ENCODE results near the gene MRPL24. TPM values are rescaled to one million over a fixed set of nuclear protein-coding genes. Genes with fewer than 3 reads are reported as not detected.
A peak's percentile ranks its signal among the peaks of the same experiment; 100 is the strongest.

MRPL24 gene
- total RNA-seq, 1 experiment from 2014 or later, result 102 TPM

- H2AFZ ChIP-seq (ENCODE audit: low read length), result no peak overlapping the region
- H3K4me3 ChIP-seq (ENCODE audit: low read length), result no peak overlapping the region
- H3K9me2 ChIP-seq (replicated peaks; ENCODE audit: insufficient read depth, low read length), result no peaks in the 10 kb centered on the region
- H3K4me2 ChIP-seq (ENCODE audit: low read depth, low read length, poor library complexity, severe bottlenecking), result no peak overlapping the region
- H4K20me1 ChIP-seq (ENCODE audit: insufficient read depth, low read depth, low read length), result peaks cover 17% of the 10 kb centered on the region; the same call in 1 of the 2 replicates
- no peak overlapping the region for H3K9ac ChIP-seq (ENCODE audit: low read length)
- no peak for DNase-seq
- no peak overlapping the region for H3K27ac ChIP-seq (ENCODE audit: low read length)
- H3K27me3 ChIP-seq (ENCODE audit: low read length), result no peaks in the 10 kb centered on the region
- H3K4me1 ChIP-seq (ENCODE audit: low read length), result no peaks in the 10 kb centered on the region; the same call in 1 of the 2 replicates
- peaks cover 23% of the 10 kb centered on the region; the same call in 1 of the 2 replicates for H3K36me3 ChIP-seq (ENCODE audit: insufficient read depth, low read length)
- no peaks in the 10 kb centered on the region for H3K9me3 ChIP-seq (ENCODE audit: low read length)
- H3K79me2 ChIP-seq (ENCODE audit: low read length), result peaks cover 86% of the 10 kb centered on the region
Measured at GRCh38 chr1:156776942-156777341, 36.1 kb upstream of the MRPL24 start.

- Histone ChIP-seq H3K4me1 (ENCODE audit: low read length) (peaks cover 5% of the 10 kb centered on the region; the same call in 1 of the 2 replicates), H3K79me2 (ENCODE audit: low read length) (peaks cover 85% of the 10 kb centered on the region), H3K4me3 (ENCODE audit: low read length) (no peak overlapping the region), H3K27ac (ENCODE audit: low read length) (no peak overlapping the region), H3K36me3 (ENCODE audit: insufficient read depth, low read length) (peaks cover 17% of the 10 kb centered on the region; the same call in 1 of the 2 replicates), H3K4me2 (ENCODE audit: low read depth, low read length, poor library complexity, severe bottlenecking) (no peak overlapping the region), H3K9me2 (replicated peaks; ENCODE audit: insufficient read depth, low read length) (no peaks in the 10 kb centered on the region), H4K20me1 (ENCODE audit: insufficient read depth, low read depth, low read length) (peaks cover 14% of the 10 kb centered on the region; the same call in 1 of the 2 replicates), H3K9me3 (ENCODE audit: low read length) (no peaks in the 10 kb centered on the region), H3K9ac (ENCODE audit: low read length) (no peak overlapping the region), H2AFZ (ENCODE audit: low read length) (no peak overlapping the region), H3K27me3 (ENCODE audit: low read length) (no peaks in the 10 kb centered on the region)
- DNase-seq, result no peak
Measured at GRCh38 chr1:156775799-156776198, 34.9 kb upstream of the MRPL24 start.

GRCh38 chr1:156773607-156774006, 32.7 kb upstream of the MRPL24 start:
- H3K9ac ChIP-seq (ENCODE audit: low read length), result no peak overlapping the region
- H3K27ac ChIP-seq (ENCODE audit: low read length), result no peak overlapping the region
- peaks cover 94% of the 10 kb centered on the region for H3K79me2 ChIP-seq (ENCODE audit: low read length)
- H4K20me1 ChIP-seq (ENCODE audit: insufficient read depth, low read depth, low read length), result peaks cover 15% of the 10 kb centered on the region; the same call in 1 of the 2 replicates
- no peaks in the 10 kb centered on the region for H3K9me3 ChIP-seq (ENCODE audit: low read length)
- H3K36me3 ChIP-seq (ENCODE audit: insufficient read depth, low read length), result peaks cover 21% of the 10 kb centered on the region; the same call in 1 of the 2 replicates
- no peak overlapping the region for H3K4me2 ChIP-seq (ENCODE audit: low read depth, low read length, poor library complexity, severe bottlenecking)
- H3K27me3 ChIP-seq (ENCODE audit: low read length), result no peaks in the 10 kb centered on the region
- no peak for DNase-seq
- H3K9me2 ChIP-seq (replicated peaks; ENCODE audit: insufficient read depth, low read length), result no peaks in the 10 kb centered on the region
- H3K4me3 ChIP-seq (ENCODE audit: low read length), result no peak overlapping the region
- H2AFZ ChIP-seq (ENCODE audit: low read length), result no peak overlapping the region
- peaks cover 20% of the 10 kb centered on the region for H3K4me1 ChIP-seq (ENCODE audit: low read length)

- peaks cover 20% of the 10 kb centered on the region; the same call in 1 of the 2 replicates for H4K20me1 ChIP-seq (ENCODE audit: insufficient read depth, low read depth, low read length)
- peaks cover 17% of the 10 kb centered on the region; the same call in 1 of the 2 replicates for H3K36me3 ChIP-seq (ENCODE audit: insufficient read depth, low read length)
- no peaks in the 10 kb centered on the region for H3K9me3 ChIP-seq (ENCODE audit: low read length)
- H3K9me2 ChIP-seq (replicated peaks; ENCODE audit: insufficient read depth, low read length), result no peaks in the 10 kb centered on the region
- H3K4me3 ChIP-seq (ENCODE audit: low read length), result no peak overlapping the region
- no peak for DNase-seq
- no peak overlapping the region for H2AFZ ChIP-seq (ENCODE audit: low read length)
- H3K4me1 ChIP-seq (ENCODE audit: low read length), result peaks cover 22% of the 10 kb centered on the region
- no peak overlapping the region for H3K4me2 ChIP-seq (ENCODE audit: low read depth, low read length, poor library complexity, severe bottlenecking)
- H3K27ac ChIP-seq (ENCODE audit: low read length), result no peak overlapping the region
- no peaks in the 10 kb centered on the region for H3K27me3 ChIP-seq (ENCODE audit: low read length)
- H3K9ac ChIP-seq (ENCODE audit: low read length), result no peak overlapping the region
- H3K79me2 ChIP-seq (ENCODE audit: low read length), result peaks cover 94% of the 10 kb centered on the region
Measured at GRCh38 chr1:156772728-156773497, 32.0 kb upstream of the MRPL24 start.

- H3K4me3 ChIP-seq (ENCODE audit: low read length), result no peak overlapping the region
- H2AFZ ChIP-seq (ENCODE audit: low read length), result no peak overlapping the region
- H3K36me3 ChIP-seq (ENCODE audit: insufficient read depth, low read length), result peaks cover 17% of the 10 kb centered on the region; the same call in 1 of the 2 replicates
- H3K4me2 ChIP-seq (ENCODE audit: low read depth, low read length, poor library complexity, severe bottlenecking), result no peak overlapping the region
- no peaks in the 10 kb centered on the region for H3K9me3 ChIP-seq (ENCODE audit: low read length)
- no peak for DNase-seq
- H3K27ac ChIP-seq (ENCODE audit: low read length), result no peak overlapping the region
- peaks cover 20% of the 10 kb centered on the region; the same call in 1 of the 2 replicates for H4K20me1 ChIP-seq (ENCODE audit: insufficient read depth, low read depth, low read length)
- H3K9me2 ChIP-seq (replicated peaks; ENCODE audit: insufficient read depth, low read length), result no peaks in the 10 kb centered on the region
- H3K27me3 ChIP-seq (ENCODE audit: low read length), result no peaks in the 10 kb centered on the region
- H3K79me2 ChIP-seq (ENCODE audit: low read length), result peaks cover 93% of the 10 kb centered on the region
- peaks cover 22% of the 10 kb centered on the region for H3K4me1 ChIP-seq (ENCODE audit: low read length)
- no peak overlapping the region for H3K9ac ChIP-seq (ENCODE audit: low read length)
Measured at GRCh38 chr1:156772222-156772621, 31.3 kb upstream of the MRPL24 start.

GRCh38 chr1:156768610-156769295, 27.9 kb upstream of the MRPL24 start:
- DNase-seq, result no peak
- Histone ChIP-seq H3K79me2 (ENCODE audit: low read length) (peaks cover 77% of the 10 kb centered on the region), H3K4me3 (ENCODE audit: low read length) (peak overlapping the region; percentile 92), H3K27me3 (ENCODE audit: low read length) (no peaks in the 10 kb centered on the region), H3K9ac (ENCODE audit: low read length) (peak overlapping the region; percentile 96), H3K4me1 (ENCODE audit: low read length) (peaks cover 30% of the 10 kb centered on the region), H3K9me2 (replicated peaks; ENCODE audit: insufficient read depth, low read length) (no peaks in the 10 kb centered on the region), H3K27ac (ENCODE audit: low read length) (peak overlapping the region; percentile 67; the same call in 1 of the 2 replicates), H3K36me3 (ENCODE audit: insufficient read depth, low read length) (peaks cover 17% of the 10 kb centered on the region; the same call in 1 of the 2 replicates), H4K20me1 (ENCODE audit: insufficient read depth, low read depth, low read length) (peaks cover 11% of the 10 kb centered on the region; the same call in 1 of the 2 replicates), H3K9me3 (ENCODE audit: low read length) (no peaks in the 10 kb centered on the region), H3K4me2 (ENCODE audit: low read depth, low read length, poor library complexity, severe bottlenecking) (peak overlapping the region; percentile 95), H2AFZ (ENCODE audit: low read length) (no peak overlapping the region)

- H3K36me3 ChIP-seq (ENCODE audit: insufficient read depth, low read length), result peaks cover 17% of the 10 kb centered on the region; the same call in 1 of the 2 replicates
- H3K9ac ChIP-seq (ENCODE audit: low read length), result peak overlapping the region; percentile 96
- H3K27ac ChIP-seq (ENCODE audit: low read length), result peak overlapping the region; percentile 67; the same call in 1 of the 2 replicates
- no peaks in the 10 kb centered on the region for H3K9me3 ChIP-seq (ENCODE audit: low read length)
- DNase-seq, result peak; percentile 62
- peaks cover 11% of the 10 kb centered on the region; the same call in 1 of the 2 replicates for H4K20me1 ChIP-seq (ENCODE audit: insufficient read depth, low read depth, low read length)
- H3K79me2 ChIP-seq (ENCODE audit: low read length), result peaks cover 70% of the 10 kb centered on the region
- no peak overlapping the region for H2AFZ ChIP-seq (ENCODE audit: low read length)
- H3K27me3 ChIP-seq (ENCODE audit: low read length), result no peaks in the 10 kb centered on the region
- H3K4me3 ChIP-seq (ENCODE audit: low read length), result peak overlapping the region; percentile 92
- H3K4me2 ChIP-seq (ENCODE audit: low read depth, low read length, poor library complexity, severe bottlenecking), result peak overlapping the region; percentile 95
- H3K9me2 ChIP-seq (replicated peaks; ENCODE audit: insufficient read depth, low read length), result no peaks in the 10 kb centered on the region
- H3K4me1 ChIP-seq (ENCODE audit: low read length), result peaks cover 30% of the 10 kb centered on the region
Measured at GRCh38 chr1:156767879-156768604, 27.2 kb upstream of the MRPL24 start.

Measured in Karpas-422 (cell line).